GM12878 (cell line): ENCODE data around the gene VPS8. TPM values are rescaled to one million over a fixed set of nuclear protein-coding genes. Genes with fewer than 3 reads are reported as not detected.

ENCODE experiments used
- ATAC-seq: fragments of 200-7000 bp; cut with Tn5 transposase; 3 replicates; pipeline ENCODE4 v1.9.1; 2020; ENCODE audit warnings: mild to moderate bottlenecking, moderate library complexity
- BruUV-seq: library from RNA; stranded (reverse); fragments of 400-500 nt; replicated peaks from 2 replicates; lab custom pipeline; 2021; lab: Mats Ljungman, UMichigan
- CTCF ChIA-PET: fragments of 300-600 bp; sonication (Branson Sonifier 250); formaldehyde crosslinking; extraction: SDS; loops from one replicate; lab custom pipeline; 2021; ENCODE audit warnings: inconsistent platforms; lab: Yijun Ruan, JAX
- POLR2A ChIA-PET: fragments of 350-600 bp; formaldehyde crosslinking; extraction: SDS; loops from one replicate; lab custom pipeline; 2021; ENCODE audit warnings: inconsistent platforms; lab: Charles Lee
- RAD21 ChIA-PET: fragments of 300-600 bp; sonication (Branson Sonifier 250); formaldehyde crosslinking; loops from one replicate; lab custom pipeline; 2023; ENCODE audit warnings: antibody characterized with exemption; ENCODE audit not compliant: unreplicated experiment; lab: Charles Lee
- SMC1A ChIA-PET: fragments of 300-600 bp; sonication (Branson Sonifier 250); formaldehyde crosslinking; loops from one replicate; lab custom pipeline; 2023; ENCODE audit not compliant: unreplicated experiment, uncharacterized antibody; lab: Charles Lee
- DNase-seq: peaks from one replicate; pipeline ENCODE4 v3.0.0-alpha.2; 2011; ENCODE audit warnings: low read depth, low spot score
- FAIRE-seq: peaks from 3 replicates; lab custom pipeline; 2011; peaks lifted over from hg19 to GRCh38; lab: Jason Lieb, UNC
- H2AFZ ChIP-seq: 2 replicates; pipeline ENCODE4 v1.6.0; 2011; ENCODE audit warnings: low read depth, low read length, control low read depth; ENCODE audit not compliant: control insufficient read depth
- H3K27ac ChIP-seq: 2 replicates; pipeline ENCODE4 v1.5.1; 2011; ENCODE audit warnings: control low read depth; ENCODE audit not compliant: control insufficient read depth, insufficient read depth
- H3K27me3 ChIP-seq, 2 experiments: replicated peaks in 1 of 2; 2 replicates each; pipeline versions ENCODE4 v1.6.0 to v1.6.1; 2011; ENCODE audit warnings: low read length in 1 of 2; ENCODE audit not compliant: control insufficient read depth in 2 of 2, insufficient read depth in 2 of 2
- H3K36me3 ChIP-seq, 2 experiments: 2 replicates each; pipeline ENCODE4 v1.5.1; 2011; ENCODE audit warnings: low read length in 1 of 2; ENCODE audit not compliant: control insufficient read depth in 2 of 2, insufficient read depth in 2 of 2
- H3K4me1 ChIP-seq: 2 replicates; pipeline ENCODE4 v1.6.1; 2011; ENCODE audit warnings: mild to moderate bottlenecking, low read length, moderate library complexity, mixed read lengths; ENCODE audit not compliant: control insufficient read depth, insufficient read depth
- H3K4me2 ChIP-seq: 2 replicates; pipeline ENCODE4 v1.6.0; 2011; ENCODE audit warnings: control low read depth; ENCODE audit not compliant: control insufficient read depth, insufficient read depth
- H3K4me3 ChIP-seq: fragments of 200-600 bp; sonication (generic); 2 replicates; pipeline ENCODE4 v1.5.1; 2016
- H3K79me2 ChIP-seq: 2 replicates; pipeline ENCODE4 v1.6.0; 2011; ENCODE audit warnings: low read length; ENCODE audit not compliant: control insufficient read depth, insufficient read depth
- H3K9ac ChIP-seq: 2 replicates; pipeline ENCODE4 v1.8.0; 2011; ENCODE audit warnings: low read length, control low read depth, mixed read lengths; ENCODE audit not compliant: control insufficient read depth, insufficient read depth
- H3K9me3 ChIP-seq: replicated peaks from 3 replicates; pipeline ENCODE4 v1.5.1; 2011; ENCODE audit warnings: mild to moderate bottlenecking, low read length; ENCODE audit not compliant: control insufficient read depth, insufficient read depth
- H4K20me1 ChIP-seq: 2 replicates; pipeline ENCODE4 v1.6.0; 2011; ENCODE audit not compliant: control insufficient read depth, insufficient read depth
- CHD1 ChIP-seq: IDR thresholded peaks from 2 replicates; pipeline ENCODE4 v1.6.1; 2012; ENCODE audit warnings: low read depth, low read length, improper control_type of control experiment
- FOXK2 ChIP-seq: fragments of 450-650 bp; IDR thresholded peaks from 2 replicates; pipeline ENCODE4 v1.6.1; 2017; ENCODE audit warnings: mild to moderate bottlenecking, moderate library complexity
- HCFC1 ChIP-seq: fragments of 150-350 bp; IDR thresholded peaks from 2 replicates; pipeline ENCODE4 v1.6.1; 2014; ENCODE audit warnings: low read length
- MTA2 ChIP-seq: fragments of 450-650 bp; IDR thresholded peaks from 2 replicates; pipeline ENCODE4 v1.6.1; 2016; ENCODE audit warnings: low read depth, mild to moderate bottlenecking, moderate library complexity
- NR2C2 ChIP-seq: IDR thresholded peaks from 2 replicates; pipeline ENCODE4 v1.6.1; 2011; ENCODE audit warnings: borderline replicate concordance, low read depth; ENCODE audit not compliant: control insufficient read depth, insufficient read length
- PAX5 ChIP-seq: IDR thresholded peaks from 2 replicates; pipeline ENCODE4 v1.6.1; 2011; ENCODE audit warnings: low read depth, low read length, borderline replicate concordance
- PML ChIP-seq: IDR thresholded peaks from 2 replicates; pipeline ENCODE4 v1.6.1; 2012; ENCODE audit warnings: low read length, inconsistent platforms
- RUNX3 ChIP-seq: IDR thresholded peaks from 2 replicates; pipeline ENCODE4 v1.6.1; 2012; ENCODE audit warnings: low read length, inconsistent platforms
- SMAD1 ChIP-seq: fragments of 450-650 bp; IDR thresholded peaks from 2 replicates; pipeline ENCODE4 v1.6.1; 2018; ENCODE audit warnings: mild to moderate bottlenecking, low read depth; ENCODE audit not compliant: partially characterized antibody
- SMAD5 ChIP-seq: IDR thresholded peaks from 2 replicates; pipeline ENCODE4 v1.6.1; 2016; ENCODE audit warnings: antibody characterized with exemption, low read depth
- SMC3 ChIP-seq: IDR thresholded peaks from 2 replicates; pipeline ENCODE4 v1.6.1; 2011; ENCODE audit warnings: low read length, improper control_type of control experiment, borderline replicate concordance
- SREBF2 ChIP-seq: IDR thresholded peaks from 2 replicates; pipeline ENCODE4 v1.6.1; 2012; ENCODE audit warnings: mild to moderate bottlenecking, low read length
- STAT1 ChIP-seq: fragments of 450-650 bp; conservative IDR thresholded peaks from 2 replicates; pipeline ENCODE4 v1.6.1; 2014; ENCODE audit warnings: antibody characterized with exemption, mild to moderate bottlenecking
- STAT3 ChIP-seq: IDR thresholded peaks from 2 replicates; pipeline ENCODE4 v1.6.1; 2011; ENCODE audit warnings: low read depth, low read length, improper control_type of control experiment
- TCF7 ChIP-seq: IDR thresholded peaks from 2 replicates; pipeline ENCODE4 v1.6.1; 2014; ENCODE audit warnings: antibody characterized with exemption, borderline replicate concordance
- WRNIP1 ChIP-seq: IDR thresholded peaks from 2 replicates; pipeline ENCODE4 v1.6.1; 2011; ENCODE audit warnings: low read depth, low read length, improper control_type of control experiment, borderline replicate concordance
- ZNF217 ChIP-seq: fragments of 450-650 bp; IDR thresholded peaks from 2 replicates; pipeline ENCODE4 v1.6.1; 2017; ENCODE audit warnings: antibody characterized with exemption, mild to moderate bottlenecking
- WGBS: methylation state at CpG from one replicate; pipeline ENCODE4 v1.1.6; 2016; ENCODE audit warnings: low lambda C conversion rate; ENCODE audit not compliant: insufficient replicate concordance, insufficient coverage; ENCODE audit errors: missing lambda C conversion rate; 5-methylcytosine and 5-hydroxymethylcytosine counted together
- in situ Hi-C: fragments of 300-500 bp; cut with MboI; formaldehyde crosslinking; loops from 9 replicates; pipeline ENCODE4 v1.14.3; 2018; ENCODE audit warnings: mixed read lengths
- intact Hi-C: fragments of 100-400 bp; cut with micrococcal nuclease; formaldehyde crosslinking; loops from one replicate; pipeline ENCODE4 v1.14.2; 2022; ENCODE audit not compliant: unreplicated experiment
- polyA plus RNA-seq, 11 experiments: library from polyadenylated mRNA; depleted of rRNA in 4 of 11; unstranded in 6 of 11; stranded (reverse) in 5 of 11; fragments of >200 nt; fragmentation: Nextera tagmentation in 4 of 11; fragmentation: Illumina TruSeq in 1 of 11; extraction: Ambion mirVana in 4 of 11; extraction: Trizol in 1 of 11; gene quantifications; 1 replicate in 1 of 11; 2 replicates in 10 of 11; pipeline versions ENCODE4 v1.2.1 to v1.2.3, GENCODE V29; 2011 to 2016; ENCODE audit warnings: inconsistent platforms in 2 of 11, missing spikeins in 2 of 11, low read depth in 1 of 11
- total RNA-seq, 4 experiments: library from RNA; depleted of rRNA in 3 of 4; stranded (reverse); fragments of >200 nt in 3 of 4; fragmentation: Illumina TruSeq in 1 of 4; extraction: Trizol in 1 of 4; gene quantifications; 2 replicates each; pipeline versions ENCODE4 v1.2.1 to v1.2.3, GENCODE V29; 2013 to 2021
- TF ChIP-seq, protein P1 (sequence below): IDR thresholded peaks from 2 replicates; pipeline ENCODE4 v1.6.1; 2012; ENCODE audit warnings: low read depth, low read length, improper control_type of control experiment
- TF ChIP-seq, protein P2 (sequence below): fragments of 450-650 bp; IDR thresholded peaks from 2 replicates; pipeline ENCODE4 v1.6.1; 2017; ENCODE audit warnings: mild to moderate bottlenecking, low read depth, inconsistent platforms; ENCODE audit not compliant: poor library complexity, severe bottlenecking

The VPS8 gene
- total and polyA plus RNA-seq, 10 of the 15 experiments (the other 5 are each of a cell fraction or from before 2014, with no cell fraction given): 8.9 to 34.7 (median 20.9) TPM

DNA sequence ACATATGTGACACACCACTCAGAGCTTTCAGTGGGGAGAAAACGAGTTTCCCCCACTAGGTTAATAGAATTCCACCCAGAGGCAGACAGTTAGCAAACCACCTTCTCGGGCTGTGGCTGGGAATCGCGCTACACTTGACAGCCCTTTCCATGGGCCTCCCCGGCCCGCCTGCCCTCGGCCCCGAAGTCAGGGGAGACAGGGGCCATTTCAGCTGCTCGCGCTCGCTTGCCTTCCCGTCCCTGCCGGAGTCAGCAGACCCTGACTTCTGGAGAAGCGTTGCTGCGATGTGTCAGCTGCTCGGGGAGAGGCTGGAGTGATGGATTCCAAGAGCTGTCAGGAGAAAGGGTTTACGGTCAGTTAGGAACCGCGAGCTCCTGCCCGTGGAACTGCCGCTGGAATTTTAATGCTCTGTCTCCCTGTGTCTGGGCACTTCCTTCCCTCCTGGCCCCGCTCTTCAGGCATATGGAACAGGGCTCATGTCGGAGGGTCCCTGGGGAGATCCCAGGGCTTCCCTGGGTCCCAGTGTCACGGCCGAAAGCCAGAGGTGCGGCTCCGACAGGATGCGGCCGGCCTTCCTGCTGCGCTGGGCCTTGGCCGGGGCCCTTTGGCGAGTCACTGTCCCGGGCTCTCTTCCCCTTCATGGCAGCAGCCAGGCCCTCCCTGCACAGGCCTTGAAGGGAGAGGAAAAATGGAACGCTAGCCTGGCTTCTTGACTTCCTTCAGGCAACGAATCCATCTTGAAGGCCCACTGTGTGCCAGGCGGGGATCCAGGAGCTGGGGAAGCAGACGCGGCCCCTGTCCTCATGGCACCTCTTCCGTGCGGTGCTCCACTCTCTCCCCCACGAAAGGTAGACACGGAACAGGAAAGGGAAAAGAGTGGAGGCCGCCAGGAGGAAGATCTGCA, 38.4 kb upstream of the VPS8 start (continued):
- TF ChIP-seq SMAD1 (no peak), RUNX3 (no peak), SREBF2 (no peak)

DNA sequence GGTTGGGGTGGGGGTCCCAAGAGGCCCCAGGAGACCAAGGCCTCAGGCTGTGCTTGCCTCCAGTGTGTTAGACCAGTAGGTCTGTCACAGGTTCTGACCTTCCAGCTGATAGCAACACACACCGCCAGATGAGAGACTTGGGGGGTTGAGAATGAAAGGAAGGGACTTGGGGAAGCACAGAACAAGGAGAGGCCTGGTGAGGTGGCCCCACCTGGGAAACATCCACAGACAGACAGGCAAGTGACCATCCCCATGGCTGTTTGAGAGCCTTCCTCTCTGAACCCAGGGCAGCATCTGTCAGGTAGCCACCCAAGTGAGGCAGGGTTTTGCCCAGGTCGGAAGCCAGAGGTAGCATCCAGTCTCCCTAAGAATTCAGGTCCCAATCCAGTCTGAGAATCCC, 35.0 kb upstream of the VPS8 start:
- no peak for DNase-seq
- Histone ChIP-seq H3K36me3 (no peaks in the 10 kb centered on the region), H3K9ac (no peak overlapping the region), H3K4me2 (no peak overlapping the region), H4K20me1 (no peaks in the 10 kb centered on the region), H3K79me2 (no peaks in the 10 kb centered on the region), H3K27me3 (no peaks in the 10 kb centered on the region; a peak in 1 of 4 replicates), H3K4me3 (no peak overlapping the region), H3K27ac (no peak overlapping the region), H2AFZ (no peak overlapping the region), H3K9me3 (no peaks in the 10 kb centered on the region), H3K4me1 (no peaks in the 10 kb centered on the region)
- POLR2A ChIA-PET: no interaction called here
- ATAC-seq: no peak
- in situ Hi-C loops: no loop called here
- CTCF ChIA-PET: interaction anchor here (0.6 to 3.8 kb wide), 8 partner anchors 9 to 405 kb away, joined by 3 to 15 read pairs (median 4); no protein-coding TSS in a partner anchor
- FAIRE-seq: no peak
- WGBS: 44% methylated on average over 2 of the region's 2 CpGs
- SMC1A ChIA-PET: interaction anchor here (1.6 to 2.0 kb wide), 2 partner anchors 11 to 33 kb away, joined by 3 to 8 read pairs; no protein-coding TSS in a partner anchor
- no TSS peak for BruUV-seq
- RAD21 ChIA-PET: interaction anchor here (0.9 to 2.0 kb wide), 2 partner anchors 33 to 44 kb away, joined by 3 to 5 read pairs; no protein-coding TSS in a partner anchor
- intact Hi-C loops: loop anchor here (1.0 to 2.0 kb wide), 3 partner anchors 50 to 230 kb away; partner anchors contain the start of gene EPHB3
- TF ChIP-seq PAX5 (no peak), MTA2 (no peak), STAT3 (no peak), WRNIP1 (no peak), FOXK2 (no peak), SMAD5 (no peak), SMAD1 (no peak), PML (no peak), STAT1 (no peak), NR2C2 (no peak), ZNF217 (no peak), TCF7 (no peak), CHD1 (no peak), HCFC1 (no peak), SMC3 (no peak)
- TF ChIP-seq, protein P1, sequence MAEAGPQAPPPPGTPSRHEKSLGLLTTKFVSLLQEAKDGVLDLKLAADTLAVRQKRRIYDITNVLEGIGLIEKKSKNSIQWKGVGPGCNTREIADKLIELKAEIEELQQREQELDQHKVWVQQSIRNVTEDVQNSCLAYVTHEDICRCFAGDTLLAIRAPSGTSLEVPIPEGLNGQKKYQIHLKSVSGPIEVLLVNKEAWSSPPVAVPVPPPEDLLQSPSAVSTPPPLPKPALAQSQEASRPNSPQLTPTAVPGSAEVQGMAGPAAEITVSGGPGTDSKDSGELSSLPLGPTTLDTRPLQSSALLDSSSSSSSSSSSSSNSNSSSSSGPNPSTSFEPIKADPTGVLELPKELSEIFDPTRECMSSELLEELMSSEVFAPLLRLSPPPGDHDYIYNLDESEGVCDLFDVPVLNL: no peak
- TF ChIP-seq, protein P2, sequence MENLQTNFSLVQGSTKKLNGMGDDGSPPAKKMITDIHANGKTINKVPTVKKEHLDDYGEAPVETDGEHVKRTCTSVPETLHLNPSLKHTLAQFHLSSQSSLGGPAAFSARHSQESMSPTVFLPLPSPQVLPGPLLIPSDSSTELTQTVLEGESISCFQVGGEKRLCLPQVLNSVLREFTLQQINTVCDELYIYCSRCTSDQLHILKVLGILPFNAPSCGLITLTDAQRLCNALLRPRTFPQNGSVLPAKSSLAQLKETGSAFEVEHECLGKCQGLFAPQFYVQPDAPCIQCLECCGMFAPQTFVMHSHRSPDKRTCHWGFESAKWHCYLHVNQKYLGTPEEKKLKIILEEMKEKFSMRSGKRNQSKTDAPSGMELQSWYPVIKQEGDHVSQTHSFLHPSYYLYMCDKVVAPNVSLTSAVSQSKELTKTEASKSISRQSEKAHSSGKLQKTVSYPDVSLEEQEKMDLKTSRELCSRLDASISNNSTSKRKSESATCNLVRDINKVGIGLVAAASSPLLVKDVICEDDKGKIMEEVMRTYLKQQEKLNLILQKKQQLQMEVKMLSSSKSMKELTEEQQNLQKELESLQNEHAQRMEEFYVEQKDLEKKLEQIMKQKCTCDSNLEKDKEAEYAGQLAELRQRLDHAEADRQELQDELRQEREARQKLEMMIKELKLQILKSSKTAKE: no peak
